HG03432 (cell line): ENCODE measurements around the gene CLMN.

Experiments
- ATAC-seq: cut with Tn5 transposase; IDR thresholded peaks from one replicate; pipeline ENCODE4 v1.9.1; 2021; ENCODE audit warnings: mild to moderate bottlenecking, moderate library complexity; ENCODE audit not compliant: unreplicated experiment

Gene CLMN

DNA sequence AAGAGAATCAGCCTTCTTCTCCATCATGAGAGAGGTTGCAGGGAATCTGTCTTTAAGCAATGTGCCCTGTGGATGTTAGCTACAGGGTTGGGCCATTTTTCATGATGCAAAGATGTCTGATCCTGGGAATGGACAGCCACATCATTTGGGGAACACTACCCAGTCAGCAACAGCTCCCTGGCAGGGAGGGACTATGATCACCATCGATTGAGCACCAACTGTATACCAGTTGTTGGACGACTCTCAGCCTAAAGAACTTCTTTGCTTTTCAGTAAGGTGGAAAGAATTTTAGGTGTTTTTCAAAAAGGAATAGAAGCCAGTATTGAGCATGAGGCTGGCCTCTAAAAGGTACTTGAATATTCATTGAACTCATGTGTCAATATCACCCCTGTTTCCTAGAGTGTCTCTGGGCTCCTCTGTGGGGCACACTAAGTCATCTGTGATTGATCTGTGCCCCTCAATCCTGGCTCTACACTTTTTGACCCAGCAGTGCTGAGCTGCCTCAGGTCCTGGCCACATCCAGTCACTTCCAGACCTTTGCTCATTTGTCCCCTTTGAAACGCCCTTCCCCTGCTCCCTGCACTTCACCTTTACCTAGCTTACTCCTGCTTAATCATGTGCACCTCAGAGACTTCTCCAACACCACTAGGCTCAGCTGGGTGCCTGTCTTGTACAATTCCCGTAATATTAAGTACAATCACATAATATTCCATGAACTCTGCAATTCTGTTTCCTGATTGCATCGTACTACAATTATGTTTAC is 2.2 kb upstream of the CLMN start:
- no peak for ATAC-seq

DNA sequence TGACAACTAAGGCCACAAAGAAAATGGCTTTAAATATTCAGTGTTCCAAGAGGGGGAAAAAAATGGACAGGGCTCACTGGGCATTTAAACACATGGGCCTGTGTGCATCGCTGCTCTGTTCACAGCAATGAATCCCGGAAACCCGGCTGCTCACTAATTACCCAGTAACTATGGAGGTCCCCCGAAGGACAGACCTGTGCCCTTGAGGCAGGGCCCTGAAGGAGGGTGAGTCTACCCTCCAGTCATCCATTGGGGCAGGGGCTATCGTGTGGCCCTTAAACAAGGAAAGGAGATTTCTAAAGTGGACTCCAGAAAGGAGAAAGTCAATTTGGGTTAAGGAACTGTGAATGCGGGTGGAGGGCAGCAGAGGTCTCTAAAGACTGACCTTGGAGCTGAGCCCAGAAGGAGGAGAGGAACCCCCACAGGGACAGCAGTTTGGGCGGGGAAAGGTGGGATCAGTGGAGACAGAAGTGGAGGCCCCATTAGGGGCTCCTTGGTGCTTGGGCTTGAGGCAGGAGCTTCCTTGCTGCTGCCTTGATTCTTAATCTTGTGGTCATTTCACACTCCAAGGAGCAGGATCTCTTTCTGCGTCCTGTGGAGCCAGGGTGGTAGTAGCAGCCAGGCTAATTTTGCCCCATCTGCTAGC is 1.4 kb upstream of the CLMN start:
- no peak for ATAC-seq

GRCh38 chr14:95320078-95320895 is 579 bp upstream of the CLMN start:
- no peak for ATAC-seq

DNA sequence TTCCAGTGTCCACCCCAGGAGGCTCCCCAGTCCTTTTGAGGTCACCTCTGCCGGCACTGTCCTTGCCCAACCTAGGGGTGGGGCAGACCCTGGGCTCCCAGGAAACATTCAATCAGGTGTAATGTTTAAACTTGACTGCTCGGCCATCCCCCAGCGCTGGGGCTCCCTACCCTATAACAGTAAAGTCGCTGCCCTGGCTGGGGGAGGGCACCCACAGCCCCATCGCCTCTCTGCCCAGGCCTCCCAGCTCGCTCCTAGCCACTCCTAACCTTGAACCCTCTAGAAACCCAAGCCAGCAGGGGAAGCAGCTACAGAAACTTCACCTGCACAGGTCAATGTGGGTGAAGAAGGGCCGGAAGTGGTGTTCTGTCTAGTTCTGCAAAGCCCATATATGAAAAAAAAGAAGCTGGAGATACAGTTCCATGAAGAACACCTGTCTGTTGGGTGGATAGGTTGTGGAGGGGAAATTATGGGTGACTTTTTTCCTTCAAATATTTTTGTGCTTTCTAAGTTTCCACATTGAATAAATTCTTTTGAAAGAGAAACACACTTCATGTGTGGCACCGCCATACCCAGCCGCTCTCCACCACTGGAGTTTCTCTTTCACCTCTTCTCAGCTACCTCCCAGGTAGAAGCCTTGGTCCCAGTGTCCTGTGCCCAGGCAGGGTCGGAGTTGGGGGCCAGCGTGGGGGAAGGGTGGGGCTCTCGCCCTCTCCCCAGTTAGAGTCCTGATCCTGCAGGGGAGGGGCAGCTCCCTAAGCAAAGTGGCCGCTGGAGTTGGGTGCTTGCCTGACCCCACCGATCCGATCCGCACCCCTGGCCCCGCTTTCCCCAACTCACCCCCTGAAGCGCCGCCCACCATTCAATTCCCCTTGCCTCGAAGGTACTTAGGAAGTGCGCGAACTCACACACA is 1.1 kb downstream of the CLMN start:
- ATAC-seq: no peak

DNA sequence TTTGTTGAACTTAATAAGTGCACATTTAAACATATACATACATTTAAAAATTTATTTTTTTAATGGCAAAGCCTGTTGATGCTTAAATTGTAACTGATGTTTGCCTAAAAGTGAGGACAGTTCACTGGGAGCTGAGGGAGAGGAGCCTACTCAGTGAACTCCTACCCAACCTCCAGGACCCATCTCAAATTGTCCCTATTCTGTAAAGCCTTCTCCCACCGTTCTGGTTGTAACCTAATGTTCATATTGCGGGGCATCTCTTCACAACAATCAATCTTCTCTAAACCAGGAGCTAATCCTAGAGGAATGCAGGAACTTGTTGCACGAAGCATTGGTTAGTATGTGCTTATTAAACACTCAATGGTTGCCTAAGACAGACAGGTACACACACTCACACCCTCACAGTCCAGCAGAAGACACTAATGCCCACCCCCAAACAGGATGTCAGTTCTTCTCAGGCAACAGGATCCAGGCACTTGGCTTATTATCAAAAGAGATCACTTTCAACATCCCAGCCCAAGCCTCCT is 1.8 kb downstream of the CLMN start:
- no peak for ATAC-seq

- no peak for ATAC-seq
Observed at GRCh38 chr14:95316821-95317220, 2.9 kb downstream of the CLMN start.

DNA sequence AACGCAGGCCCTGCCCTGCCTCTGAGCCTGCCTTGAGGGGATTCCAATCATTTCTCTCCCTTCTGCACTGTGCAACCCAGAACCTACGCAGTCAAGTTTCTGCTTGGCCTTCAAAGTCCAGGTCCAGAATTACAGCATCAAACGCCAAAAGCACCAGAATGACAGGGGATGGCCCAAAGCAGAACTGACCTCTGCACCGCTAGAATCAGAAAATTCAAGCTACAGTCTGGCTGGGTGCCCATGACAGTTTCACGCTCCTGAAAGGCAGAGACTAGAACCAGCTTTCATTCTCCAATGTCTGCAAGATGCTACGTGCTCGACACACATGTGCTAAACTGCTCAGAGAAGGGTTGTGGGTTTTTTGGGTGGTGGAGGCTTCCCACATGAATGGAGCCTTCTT is 4.1 kb downstream of the CLMN start:
- ATAC-seq: no peak

- no peak for ATAC-seq
Observed at GRCh38 chr14:95315156-95315555, 4.6 kb downstream of the CLMN start.

DNA sequence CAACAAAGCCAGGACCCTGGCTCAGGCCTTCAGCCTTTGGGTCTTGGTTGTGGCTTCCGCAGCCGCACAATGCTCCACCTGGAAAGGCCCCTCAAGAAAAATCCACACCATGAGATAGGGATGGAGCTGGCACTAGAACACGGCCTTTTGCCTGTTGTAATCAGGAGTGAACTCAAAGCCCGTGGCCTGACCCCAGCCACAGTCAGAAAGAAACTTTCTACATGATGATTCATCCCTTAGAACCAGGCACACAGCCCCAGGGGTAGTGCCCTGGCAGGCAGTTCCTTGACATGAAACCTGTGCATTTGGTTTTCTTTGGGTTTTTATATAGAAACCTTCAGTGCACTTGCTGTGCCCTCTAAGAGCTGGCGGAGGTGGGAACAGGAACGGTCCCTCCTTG is 5.1 kb downstream of the CLMN start:
- peak; percentile 78 for ATAC-seq

- no peak for ATAC-seq
Observed at GRCh38 chr14:95313707-95314106, 6.0 kb downstream of the CLMN start.

GRCh38 chr14:95313190-95313589 is 6.5 kb downstream of the CLMN start:
- ATAC-seq: no peak

DNA sequence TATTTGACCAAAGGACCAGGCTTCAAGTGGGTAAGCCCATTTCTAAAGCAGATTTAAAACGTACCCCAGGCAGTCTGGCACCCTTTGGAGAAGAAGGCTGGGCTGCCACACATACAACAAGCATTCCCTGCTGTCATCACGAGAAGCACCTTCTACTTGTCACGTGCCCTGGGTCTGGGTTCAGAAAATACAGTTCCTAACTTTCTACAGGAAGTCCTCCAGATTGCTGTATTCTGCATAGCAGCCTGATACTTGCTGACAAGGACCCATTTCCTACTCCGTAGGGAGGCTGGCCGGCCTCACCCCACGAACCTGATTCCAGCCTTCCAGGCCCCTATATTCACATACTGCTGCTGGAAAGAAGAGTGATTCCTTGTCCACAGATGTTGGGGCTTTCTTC is 7.4 kb downstream of the CLMN start:
- ATAC-seq: no peak

- no peak for ATAC-seq
Observed at GRCh38 chr14:95311752-95312151, 8.0 kb downstream of the CLMN start.

- no peak for ATAC-seq
Observed at GRCh38 chr14:95310635-95311380, 8.9 kb downstream of the CLMN start.

DNA sequence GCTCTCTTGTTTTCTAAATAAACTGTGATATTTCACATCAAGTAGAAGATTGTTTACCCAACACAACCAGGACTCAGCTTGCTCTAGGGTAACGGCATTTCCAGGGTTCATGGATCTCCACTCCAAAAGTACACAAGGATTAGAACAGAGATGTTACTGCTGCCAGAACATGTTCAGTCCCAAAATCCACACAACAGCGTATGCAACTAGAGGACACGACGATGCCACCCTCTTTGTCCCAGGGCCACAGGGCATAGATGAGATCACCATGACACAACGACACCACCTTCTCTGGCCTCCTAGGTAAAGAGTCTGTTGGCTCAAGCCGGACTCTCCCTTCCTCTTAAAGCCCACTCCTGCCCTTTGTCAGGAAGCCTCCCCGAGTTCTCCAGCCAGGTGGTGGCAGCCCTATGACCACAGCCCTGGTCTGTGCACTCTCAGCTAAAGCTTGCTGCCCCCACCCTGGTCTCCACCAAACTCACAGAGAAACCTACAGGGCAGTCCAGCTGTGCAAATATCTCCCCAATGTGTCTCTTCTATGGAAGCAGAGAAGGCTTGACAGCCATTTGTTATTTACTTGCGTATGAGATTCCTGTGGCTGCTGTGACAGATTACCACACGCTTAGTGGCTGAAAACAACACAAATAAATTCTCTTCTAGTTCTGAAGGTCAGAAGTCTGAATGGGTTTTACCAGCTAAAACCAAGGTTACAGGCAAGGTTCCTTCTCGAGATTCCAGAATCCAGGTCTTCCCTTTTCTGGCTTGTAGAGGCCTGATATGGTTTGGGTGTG is 10.3 kb downstream of the CLMN start:
- no peak for ATAC-seq

DNA sequence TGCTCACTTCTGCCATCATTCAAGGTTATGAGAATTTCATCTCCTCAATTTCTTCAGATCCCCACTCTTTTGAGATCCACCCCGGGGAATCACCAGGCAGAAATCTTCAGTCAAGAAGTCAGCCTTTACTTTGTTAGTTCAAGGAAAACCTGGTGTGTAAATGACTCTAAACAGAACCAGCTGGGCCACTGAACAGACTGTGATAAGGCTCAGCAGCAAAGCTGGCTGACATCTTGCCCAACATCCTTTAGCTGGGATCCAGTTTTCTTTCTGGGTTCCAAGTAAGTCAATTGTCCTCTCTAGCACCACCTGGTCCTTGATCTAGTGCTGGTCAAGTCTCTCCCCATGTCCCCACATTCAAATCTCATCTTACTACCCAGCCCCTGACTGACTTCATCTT is 11.6 kb downstream of the CLMN start:
- no peak for ATAC-seq

GRCh38 chr14:95307402-95308041 is 12.2 kb downstream of the CLMN start:
- ATAC-seq: no peak

- ATAC-seq: no peak
Observed at GRCh38 chr14:95305940-95306339, 13.8 kb downstream of the CLMN start.

- no peak for ATAC-seq
Observed at GRCh38 chr14:95305145-95305544, 14.6 kb downstream of the CLMN start.
